HTR-8/SVneo (cell line): ENCODE measurements around the gene USHBP1.

Experiments used
- DNase-seq: peaks from one replicate; pipeline ENCODE4 v3.0.0; 2011; ENCODE audit warnings: low spot score, mixed read lengths; ENCODE audit not compliant: insufficient read length
- FAIRE-seq: peaks from 2 replicates; lab custom pipeline; 2011; peaks lifted over from hg19 to GRCh38; lab: Jason Lieb, UNC

USHBP1 gene

DNA sequence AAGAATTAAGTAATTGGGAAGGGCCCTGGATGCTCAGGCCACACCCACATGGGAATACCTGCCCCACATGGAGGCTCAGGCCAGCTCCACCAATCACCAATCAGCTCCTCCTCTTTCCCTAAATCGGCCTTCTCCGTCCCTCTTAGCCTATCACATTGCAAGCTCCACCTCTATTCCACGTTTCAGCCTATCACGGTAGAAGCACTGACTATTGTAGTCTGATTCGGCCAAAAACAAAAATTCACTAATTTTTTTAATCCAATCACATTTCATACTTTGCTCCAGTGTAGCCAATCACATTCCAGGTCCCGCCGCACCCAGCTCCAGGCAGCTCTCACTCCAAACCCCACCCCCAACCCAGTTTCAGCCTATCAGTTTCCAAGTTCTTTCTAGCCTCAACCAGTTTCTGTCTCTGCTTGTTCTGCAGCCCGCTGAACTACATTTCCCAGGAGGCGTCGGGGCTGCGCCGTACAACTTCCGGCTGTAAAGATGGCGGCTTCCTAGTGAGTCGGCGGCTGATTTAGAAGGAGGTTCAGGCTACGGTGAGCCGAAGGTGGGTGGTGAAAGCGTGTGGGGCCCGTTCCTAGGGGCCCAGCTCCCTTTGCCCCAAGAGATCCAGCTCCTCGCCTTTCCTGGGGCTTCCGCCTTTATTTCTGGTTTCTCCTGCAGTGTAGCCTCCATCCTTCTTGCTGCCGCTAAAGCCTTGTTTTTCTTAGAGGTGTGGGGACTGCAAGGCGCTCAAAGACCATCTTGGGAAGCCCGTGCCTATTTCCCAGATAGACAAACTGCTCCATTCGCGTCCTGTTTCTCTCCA is 2.6 kb upstream of the USHBP1 start, which contains the start of gene BABAM1:
TSS of gene BABAM1 (plus strand) at position 469 of the 814 bp plus-strand sequence. CDS start 1,364 bp downstream, outside the sequence.
- FAIRE-seq (peak; percentile 73), DNase-seq (peak; percentile 99)

GRCh38 chr19:17266589-17266974 is 2.0 kb upstream of the USHBP1 start:
- no peak for DNase-seq
- no peak for FAIRE-seq

- DNase-seq (no peak), FAIRE-seq (no peak)
These were observed 1.5 kb upstream of the USHBP1 start for GRCh38 chr19:17266026-17266425.

DNA sequence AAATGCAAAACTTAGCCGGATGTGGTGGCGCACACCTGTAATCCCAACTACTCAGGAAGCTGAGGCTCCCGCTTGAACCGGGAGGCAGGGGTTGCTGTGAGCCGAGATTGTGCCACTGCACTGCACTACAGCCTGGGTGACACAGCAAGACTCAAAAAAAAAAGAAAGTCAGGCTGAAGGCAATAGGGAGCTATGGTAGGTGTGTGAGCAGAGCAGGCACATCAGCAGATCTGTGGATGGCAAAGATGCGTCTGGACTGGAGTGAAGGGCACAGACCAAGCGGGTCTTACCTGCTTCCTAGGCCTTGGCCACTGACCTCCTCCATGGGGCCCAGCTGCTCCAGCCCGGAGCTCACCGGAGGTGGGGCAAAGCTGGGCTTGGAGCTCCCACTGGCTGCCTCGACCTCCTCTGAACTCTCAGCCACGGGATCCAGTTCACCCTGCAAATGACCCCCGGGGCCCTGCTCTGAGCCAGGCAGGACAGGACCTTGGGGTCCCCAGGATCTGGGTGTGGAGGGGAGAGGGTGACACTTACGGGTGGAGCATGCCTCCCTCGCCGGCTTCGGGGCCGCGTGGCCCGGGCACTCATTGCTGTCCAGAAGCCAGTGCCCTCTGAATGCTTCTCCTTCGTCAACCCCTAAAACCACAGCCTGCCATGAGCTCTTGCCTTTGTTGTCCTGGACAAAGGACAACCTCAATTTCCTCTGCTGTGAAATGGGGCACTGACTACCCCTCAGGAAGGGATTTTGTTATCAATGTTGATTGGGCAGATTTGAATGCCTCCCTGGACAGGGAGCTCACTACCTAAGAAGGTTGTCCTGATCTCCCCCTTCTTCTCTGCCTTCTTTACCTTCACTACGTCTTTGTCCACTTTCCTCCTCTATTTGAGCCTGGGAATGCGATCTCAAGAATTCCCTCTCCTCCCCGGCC is 569 bp downstream of the USHBP1 start:
- FAIRE-seq: no peak
- DNase-seq: no peak

DNA sequence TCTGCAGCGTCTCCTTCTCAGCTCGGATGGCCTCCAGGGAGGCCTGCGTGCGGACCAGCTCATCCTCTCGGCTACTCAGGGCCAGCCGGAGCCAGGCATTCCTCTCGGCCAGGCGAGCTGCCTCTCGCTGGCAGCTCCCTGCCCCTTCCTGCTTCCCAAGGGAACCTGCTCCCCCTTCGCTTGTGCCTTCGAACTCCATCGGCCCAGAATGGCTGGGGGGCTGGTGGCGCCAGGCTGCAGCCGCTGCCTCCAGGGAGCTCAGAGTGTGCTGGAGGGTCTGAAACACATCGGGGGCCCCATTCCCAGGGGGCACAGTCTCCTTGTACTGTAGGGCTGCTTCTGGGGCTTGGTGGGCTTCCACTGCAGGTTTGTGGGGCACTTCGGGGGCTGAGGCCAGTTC is 2.0 kb downstream of the USHBP1 start:
- no peak for FAIRE-seq
- DNase-seq: no peak

GRCh38 chr19:17260842-17261325 is 3.7 kb downstream of the USHBP1 start:
- FAIRE-seq (peak; percentile 65), DNase-seq (peak; percentile 89)

GRCh38 chr19:17259934-17260333 is 4.6 kb downstream of the USHBP1 start:
- FAIRE-seq (no peak), DNase-seq (no peak)

- DNase-seq (no peak), FAIRE-seq (no peak)
These were observed 5.3 kb downstream of the USHBP1 start for GRCh38 chr19:17259118-17259780.

DNA sequence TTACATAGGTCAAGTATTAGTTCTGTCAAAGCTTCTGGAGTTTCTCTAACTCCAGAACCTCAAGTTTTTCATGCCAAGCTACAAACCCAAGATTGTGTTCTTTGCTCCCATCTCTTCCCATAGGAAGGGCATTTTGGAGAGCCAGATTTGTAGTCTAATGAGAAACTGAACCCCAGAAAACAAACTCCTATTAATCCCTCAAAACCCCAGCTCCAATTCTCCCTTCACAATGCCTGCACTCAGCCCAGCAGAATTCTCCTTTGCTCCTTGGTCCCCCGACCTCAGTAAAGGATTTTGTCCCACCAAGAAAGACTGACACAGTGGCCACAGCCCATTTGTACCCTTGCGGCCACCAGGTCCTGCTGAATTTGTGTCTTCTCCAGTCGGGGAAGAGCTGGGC is 8.4 kb downstream of the USHBP1 start:
- DNase-seq: no peak
- no peak for FAIRE-seq

GRCh38 chr19:17255150-17255621 is 9.4 kb downstream of the USHBP1 start:
- FAIRE-seq (no peak), DNase-seq (no peak)

DNA sequence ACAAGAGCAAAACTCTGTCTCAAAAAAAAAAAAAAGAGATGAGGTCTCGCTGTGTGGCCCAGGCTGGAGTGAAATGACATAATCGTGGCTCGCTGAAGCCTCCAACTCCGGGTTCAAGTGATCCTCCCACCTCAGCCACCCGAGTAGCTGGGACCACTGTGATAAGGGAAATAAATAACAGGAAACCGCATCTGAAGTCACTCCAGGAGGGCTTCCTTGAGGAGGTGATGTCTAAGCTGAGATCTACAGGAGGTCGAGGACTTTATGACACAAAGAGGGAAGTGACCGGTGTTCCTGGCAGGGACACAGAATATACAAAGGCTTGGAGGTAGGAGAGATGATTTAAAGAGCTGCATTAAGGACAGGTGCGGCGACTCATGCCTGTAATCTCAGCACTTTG is 9.9 kb downstream of the USHBP1 start:
- no peak for FAIRE-seq
- no peak for DNase-seq

DNA sequence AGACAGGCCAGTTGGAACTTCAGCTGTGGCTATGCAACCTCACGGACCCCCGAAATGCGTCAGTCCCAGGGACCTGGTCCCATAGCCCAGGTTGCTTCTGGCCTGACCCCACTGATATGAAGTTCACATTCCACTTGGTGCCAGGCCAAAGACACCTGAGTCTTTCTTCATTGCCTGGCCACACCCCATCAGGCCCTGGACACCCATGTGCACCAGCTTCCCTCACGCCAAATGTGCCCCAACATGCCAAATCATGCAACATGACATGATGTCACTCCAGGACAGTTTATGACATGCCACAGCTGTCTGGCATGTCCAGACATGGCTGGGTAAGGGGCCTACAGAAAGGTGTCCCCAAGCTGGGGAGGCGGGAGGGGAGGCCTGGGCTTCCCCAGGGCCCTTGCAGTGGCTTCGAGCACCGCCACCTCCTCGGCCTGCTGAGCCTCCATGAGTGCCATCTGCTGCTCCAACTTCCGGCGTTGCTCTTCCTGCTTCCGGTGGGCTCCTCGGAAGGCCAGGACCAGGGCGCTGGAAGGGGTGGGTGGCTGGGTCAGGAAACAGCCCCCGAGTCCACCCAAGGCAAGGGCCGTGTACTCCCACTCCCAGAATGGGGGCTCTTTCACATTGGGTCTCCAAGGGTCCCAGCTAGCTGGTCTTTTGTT is 14.5 kb downstream of the USHBP1 start:
- FAIRE-seq: peak; percentile 84

DNA sequence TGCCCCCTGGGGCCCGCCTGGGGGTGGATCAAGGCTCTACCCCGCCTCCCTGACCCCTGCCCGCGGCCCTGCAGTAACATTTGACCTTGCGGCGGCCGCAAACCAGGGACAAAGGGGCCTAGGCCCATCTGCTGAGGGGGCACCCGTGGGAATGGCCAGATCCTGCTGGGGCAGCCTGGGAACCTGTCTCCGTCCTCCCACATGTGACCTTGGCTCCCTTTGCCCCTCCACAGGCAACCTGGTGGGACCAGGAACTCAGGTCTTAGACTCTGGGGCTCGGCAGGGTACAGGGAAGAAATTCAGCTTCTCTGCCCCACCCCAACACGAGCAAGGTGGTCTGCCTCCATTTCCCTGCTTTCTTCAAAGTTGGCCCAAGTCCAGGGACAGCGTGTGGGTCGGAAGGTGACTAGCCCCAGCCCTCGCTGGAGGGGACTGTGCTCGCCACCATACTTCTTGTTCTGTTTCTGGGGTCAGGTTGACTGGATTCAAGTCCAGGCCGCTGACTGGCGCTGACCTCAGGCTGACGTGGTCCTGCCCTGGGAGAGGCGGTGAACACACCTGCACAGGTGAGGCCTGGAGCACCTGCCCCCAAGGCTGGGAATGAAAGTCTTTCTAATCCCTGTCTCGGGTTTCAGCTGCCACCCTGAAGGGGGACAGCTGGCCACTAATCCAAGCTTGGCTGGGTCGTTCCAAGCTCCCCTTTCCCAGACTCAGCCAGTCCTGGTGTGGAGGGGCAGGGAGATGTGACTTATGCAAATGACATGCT is 16.4 kb downstream of the USHBP1 start:
- DNase-seq (no peak), FAIRE-seq (peak; percentile 73)

More for the DNA sequence above, 14.5 kb downstream of the USHBP1 start:
- DNase-seq: no peak

- no peak for DNase-seq
- no peak for FAIRE-seq
These were observed 17.7 kb downstream of the USHBP1 start for GRCh38 chr19:17246681-17247425.

- DNase-seq (no peak), FAIRE-seq (no peak)
These were observed 19.0 kb downstream of the USHBP1 start, which contains the start of gene NR2F6 for GRCh38 chr19:17245535-17245984. Gene NR2F6, minus strand, starts transcription at chr19:17245919. Its CDS starts 699 bp downstream, at chr19:17245220.

DNA sequence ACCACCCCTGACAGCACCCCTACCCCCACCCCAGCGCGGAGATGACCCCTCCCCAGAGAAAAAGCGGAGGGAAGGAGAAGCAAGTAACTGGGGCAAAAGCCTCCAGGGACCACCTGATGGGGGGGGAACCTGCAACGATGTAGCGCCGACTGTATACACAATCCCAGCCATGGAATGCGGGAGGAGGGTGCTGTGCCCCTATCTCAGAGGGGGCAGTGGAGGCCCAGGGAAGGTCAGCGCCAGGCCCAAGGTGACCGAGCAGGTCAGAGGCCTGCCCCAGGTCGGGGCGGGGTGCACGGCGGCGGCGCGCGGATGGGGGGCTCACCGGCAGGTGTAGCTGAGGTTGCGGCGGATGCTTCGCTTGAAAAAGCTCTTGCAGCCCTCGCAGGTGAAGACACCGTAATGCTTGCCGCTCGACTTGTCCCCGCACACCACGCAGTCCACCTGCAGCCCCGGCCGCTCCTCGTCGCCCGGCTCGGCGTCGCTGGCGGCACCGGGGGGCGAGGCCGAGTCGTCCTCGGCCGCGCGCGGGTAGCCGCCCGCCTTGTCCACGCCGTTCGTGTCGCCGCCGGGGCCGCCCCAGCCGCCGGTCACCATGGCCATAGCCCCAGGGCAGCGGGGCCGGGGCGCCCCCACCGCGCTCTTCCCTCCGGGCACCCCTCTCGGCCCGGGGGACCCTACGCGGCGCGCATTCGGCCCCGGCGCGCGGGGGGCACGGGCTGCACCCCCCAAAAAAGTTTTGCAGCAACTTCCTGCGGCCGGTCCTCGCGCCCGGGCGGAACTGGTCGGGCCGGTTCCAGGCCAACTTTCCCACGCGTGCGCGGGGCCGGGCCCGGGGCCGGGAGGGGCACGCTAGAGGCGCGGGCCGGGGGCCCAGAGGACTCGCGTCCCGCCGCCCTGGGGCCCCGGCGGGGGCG is 19.7 kb downstream of the USHBP1 start:
- no peak for DNase-seq
- FAIRE-seq: peak; percentile 16
